ENCODE results near the gene NCOR1. TPM values are rescaled to one million over a fixed set of nuclear protein-coding genes. Genes with fewer than 3 reads are reported as not detected.

Gene NCOR1
- total RNA-seq, 2 experiments from 2014 or later = 118 TPM

GRCh38 chr17:16083223-16083622, 132.1 kb downstream of the NCOR1 start:
- peaks cover 49% of the 10 kb centered on the region for H3K36me3 ChIP-seq (ENCODE audit: insufficient read depth, low read length)
- H3K4me1 Mint-ChIP-seq (ENCODE audit: low read depth) = peaks cover 36% of the 10 kb centered on the region
- no peaks in the 10 kb centered on the region for H3K9me3 Mint-ChIP-seq
- H3K36me3 Mint-ChIP-seq (ENCODE audit: low read depth) = peaks cover 85% of the 10 kb centered on the region
- ATAC-seq (ENCODE audit: poor library complexity) (no peak), DNase-seq (no peak)
- CTCF ChIA-PET = no interaction called here
- no peaks in the 10 kb centered on the region for H3K9me3 ChIP-seq (ENCODE audit: control insufficient read depth in 1 of 2, insufficient read depth in 1 of 2, low read length in 2 of 2)
- intact Hi-C loops (cut with DNase I, micrococcal nuclease) = no loop called here
- no peaks in the 10 kb centered on the region for H3K27me3 Mint-ChIP-seq
- no peak overlapping the region for H3K27ac ChIP-seq (ENCODE audit: low read depth in 1 of 2, low read length in 2 of 2)
- POLR2A ChIA-PET = no interaction called here
- peaks cover 3% of the 10 kb centered on the region for H3K4me1 ChIP-seq (ENCODE audit: insufficient read depth, low read length)
- H3K27ac Mint-ChIP-seq = no peak overlapping the region
- H3K4me3 ChIP-seq (ENCODE audit: low read length) = no peak overlapping the region
- no peak for TF ChIP-seq CTCF (IDR thresholded peaks at IDR 0.05)
- no peaks in the 10 kb centered on the region for H3K27me3 ChIP-seq (ENCODE audit: control insufficient read depth in 1 of 2, insufficient read depth in 2 of 2, low read length in 2 of 2)
- H3K4me3 Mint-ChIP-seq = no peak overlapping the region

- peaks cover 27% of the 10 kb centered on the region for H3K4me1 Mint-ChIP-seq (ENCODE audit: low read depth)
- no peaks in the 10 kb centered on the region for H3K27me3 ChIP-seq (ENCODE audit: control insufficient read depth in 1 of 2, insufficient read depth in 2 of 2, low read length in 2 of 2)
- no peaks in the 10 kb centered on the region for H3K27me3 Mint-ChIP-seq
- ATAC-seq (ENCODE audit: poor library complexity) = no peak
- H3K4me1 ChIP-seq (ENCODE audit: insufficient read depth, low read length) = no peaks in the 10 kb centered on the region
- H3K27ac Mint-ChIP-seq = peak overlapping the region; percentile 46
- ChIA-PET POLR2A (no interaction called here), CTCF (no interaction called here)
- no peaks in the 10 kb centered on the region for H3K9me3 Mint-ChIP-seq
- intact Hi-C loops (cut with DNase I, micrococcal nuclease) = no loop called here
- DNase-seq = no peak
- H3K4me3 Mint-ChIP-seq = no peak overlapping the region
- peaks cover 57% of the 10 kb centered on the region for H3K36me3 ChIP-seq (ENCODE audit: insufficient read depth, low read length)
- no peaks in the 10 kb centered on the region for H3K9me3 ChIP-seq (ENCODE audit: control insufficient read depth in 1 of 2, insufficient read depth in 1 of 2, low read length in 2 of 2)
- H3K36me3 Mint-ChIP-seq (ENCODE audit: low read depth) = peaks cover 89% of the 10 kb centered on the region
- TF ChIP-seq CTCF (IDR thresholded peaks at IDR 0.05) = no peak
- no peak overlapping the region for H3K27ac ChIP-seq (ENCODE audit: low read depth in 1 of 2, low read length in 2 of 2)
- no peak overlapping the region for H3K4me3 ChIP-seq (ENCODE audit: low read length)
These were observed 133.7 kb downstream of the NCOR1 start for GRCh38 chr17:16081507-16082087.

- Mint-ChIP-seq H3K27me3 (no peaks in the 10 kb centered on the region), H3K27ac (no peak overlapping the region), H3K9me3 (no peaks in the 10 kb centered on the region), H3K36me3 (ENCODE audit: low read depth) (peaks cover 88% of the 10 kb centered on the region), H3K4me1 (ENCODE audit: low read depth) (peaks cover 17% of the 10 kb centered on the region), H3K4me3 (no peak overlapping the region)
- POLR2A ChIA-PET = no interaction called here
- DNase-seq (no peak), ATAC-seq (ENCODE audit: poor library complexity) (no peak)
- intact Hi-C loops (cut with DNase I, micrococcal nuclease) = no loop called here
- H3K27me3 ChIP-seq (ENCODE audit: control insufficient read depth in 1 of 2, insufficient read depth in 2 of 2, low read length in 2 of 2) = no peaks in the 10 kb centered on the region
- H3K27ac ChIP-seq (ENCODE audit: low read depth in 1 of 2, low read length in 2 of 2) = no peak overlapping the region
- no peaks in the 10 kb centered on the region for H3K4me1 ChIP-seq (ENCODE audit: insufficient read depth, low read length)
- TF ChIP-seq CTCF (IDR thresholded peaks at IDR 0.05) = no peak
- H3K4me3 ChIP-seq (ENCODE audit: low read length) = no peak overlapping the region
- H3K36me3 ChIP-seq (ENCODE audit: insufficient read depth, low read length) = peaks cover 68% of the 10 kb centered on the region
- no peaks in the 10 kb centered on the region for H3K9me3 ChIP-seq (ENCODE audit: control insufficient read depth in 1 of 2, insufficient read depth in 1 of 2, low read length in 2 of 2)
- CTCF ChIA-PET = no interaction called here
These were observed 135.0 kb downstream of the NCOR1 start for GRCh38 chr17:16080366-16080765.
